Neural cell (in vitro differentiated cells): ENCODE results near the gene FOXO1. TPM values are rescaled to one million over a fixed set of nuclear protein-coding genes. Genes with fewer than 3 reads are reported as not detected.

Experiments
- H2AFZ ChIP-seq: fragments of 200-600, 300-800 bp; sonication (generic), shearing (Covaris generic); 2 replicates; pipeline ENCODE4 v1.6.0; 2014; ENCODE audit warnings: low read depth, mild to moderate bottlenecking, antibody characterized with exemption, low read length, moderate library complexity
- H3F3A ChIP-seq: fragments of 200-600 bp; shearing (Covaris generic); 2 replicates; pipeline ENCODE4 v1.6.1; 2016; ENCODE audit warnings: mild to moderate bottlenecking, moderate library complexity, mixed read lengths, antibody characterized with exemption, low read length; ENCODE audit not compliant: insufficient read depth, poor library complexity, severe bottlenecking
- H3K27ac ChIP-seq: fragments of 200-600, 300-800 bp; sonication (generic), shearing (Covaris generic); 2 replicates; pipeline ENCODE4 v1.5.1; 2014; ENCODE audit warnings: mild to moderate bottlenecking, low read length, moderate library complexity
- H3K27me3 ChIP-seq: fragments of 300-800, 200-600 bp; sonication (generic), shearing (Covaris generic); 2 replicates; pipeline ENCODE4 v1.6.0; 2014; ENCODE audit warnings: mild to moderate bottlenecking, low read depth, low read length, moderate library complexity; ENCODE audit not compliant: insufficient read depth
- H3K36me3 ChIP-seq: fragments of 300-800, 200-600 bp; sonication (generic), shearing (Covaris generic); 2 replicates; pipeline ENCODE4 v1.5.1; 2014; ENCODE audit warnings: mild to moderate bottlenecking, antibody characterized with exemption, low read length, moderate library complexity; ENCODE audit not compliant: insufficient read depth
- H3K4me2 ChIP-seq: fragments of 300-800, 200-600 bp; sonication (generic), shearing (Covaris generic); 2 replicates; pipeline ENCODE4 v1.6.0; 2014; ENCODE audit warnings: mild to moderate bottlenecking, low read length
- H3K4me3 ChIP-seq: fragments of 300-800, 200-600 bp; sonication (generic), shearing (Covaris generic); 2 replicates; pipeline ENCODE4 v1.5.1; 2014; ENCODE audit warnings: mild to moderate bottlenecking, low read length, moderate library complexity
- H3K79me2 ChIP-seq: fragments of 200-600 bp; shearing (Covaris generic); replicated peaks from 2 replicates; pipeline ENCODE4 v1.6.0; 2014; ENCODE audit warnings: mild to moderate bottlenecking, low read length, moderate library complexity; ENCODE audit not compliant: insufficient read depth
- H3K9ac ChIP-seq: fragments of 300-800, 200-600 bp; sonication (generic), shearing (Covaris generic); 2 replicates; pipeline ENCODE4 v1.6.1; 2016; ENCODE audit warnings: mild to moderate bottlenecking, low read length, mixed read lengths
- H3K9me2 ChIP-seq: fragments of 200-600 bp; shearing (Covaris generic); 2 replicates; pipeline ENCODE4 v1.6.1; 2016; ENCODE audit warnings: mild to moderate bottlenecking, low read length, mixed read lengths; ENCODE audit not compliant: insufficient read depth
- H3K9me3 ChIP-seq: fragments of 200-600, 300-800 bp; sonication (generic), shearing (Covaris generic); 2 replicates; pipeline ENCODE4 v1.6.1; 2016; ENCODE audit warnings: mild to moderate bottlenecking, mixed run types, low read length, moderate library complexity, mixed read lengths
- H4K20me1 ChIP-seq: fragments of 200-600 bp; shearing (Covaris generic); 2 replicates; pipeline ENCODE4 v1.6.1; 2016; ENCODE audit warnings: mild to moderate bottlenecking, mixed run types; ENCODE audit not compliant: insufficient read depth
- CTCF ChIP-seq: fragments of 450-650 bp; IDR thresholded peaks from 2 replicates; pipeline ENCODE4 v1.5.1; 2014; ENCODE audit warnings: antibody characterized with exemption, mild to moderate bottlenecking, moderate library complexity; ENCODE audit not compliant: poor library complexity, severe bottlenecking
- EP300 ChIP-seq: fragments of 450-650 bp; conservative IDR thresholded peaks from 2 replicates; pipeline ENCODE4 v1.6.1; 2014; ENCODE audit warnings: antibody characterized with exemption, mild to moderate bottlenecking, moderate library complexity; ENCODE audit not compliant: poor library complexity, severe bottlenecking
- EZH2 ChIP-seq: fragments of 200-600, 300-800 bp; shearing (Covaris generic), sonication (generic); IDR thresholded peaks from 2 replicates; pipeline ENCODE4 v1.6.1; 2014; ENCODE audit warnings: antibody characterized with exemption, low read length, borderline replicate concordance, mild to moderate bottlenecking; ENCODE audit not compliant: insufficient read depth, poor library complexity, severe bottlenecking
- MXI1 ChIP-seq: fragments of 450-650 bp; conservative IDR thresholded peaks from 2 replicates; pipeline ENCODE4 v1.6.1; 2014; ENCODE audit warnings: antibody characterized with exemption, mild to moderate bottlenecking; ENCODE audit not compliant: poor library complexity, severe bottlenecking
- POLR2AphosphoS5 ChIP-seq: IDR thresholded peaks from 2 replicates; pipeline ENCODE4 v1.6.1; 2012
- RAD21 ChIP-seq: fragments of 450-650 bp; conservative IDR thresholded peaks from 2 replicates; pipeline ENCODE4 v1.6.1; 2014; ENCODE audit warnings: antibody characterized with exemption, mild to moderate bottlenecking, moderate library complexity
- REST ChIP-seq: IDR thresholded peaks from 2 replicates; pipeline ENCODE4 v1.6.1; 2012; ENCODE audit warnings: borderline replicate concordance
- SMC3 ChIP-seq: fragments of 450-650 bp; conservative IDR thresholded peaks from 2 replicates; pipeline ENCODE4 v1.6.1; 2014; ENCODE audit warnings: antibody characterized with exemption, mild to moderate bottlenecking, moderate library complexity; ENCODE audit not compliant: poor library complexity
- TAF1 ChIP-seq: IDR thresholded peaks from 2 replicates; pipeline ENCODE4 v1.6.1; 2012; ENCODE audit warnings: low read depth
- polyA plus RNA-seq: library from polyadenylated mRNA; depleted of rRNA; stranded (reverse); fragments of >200 nt; gene quantifications from 2 replicates; pipeline ENCODE4 v1.2.3, GENCODE V29; 2014

FOXO1 gene
- polyA plus RNA-seq, 1 donor from 2014 or later = 1.2 TPM

DNA sequence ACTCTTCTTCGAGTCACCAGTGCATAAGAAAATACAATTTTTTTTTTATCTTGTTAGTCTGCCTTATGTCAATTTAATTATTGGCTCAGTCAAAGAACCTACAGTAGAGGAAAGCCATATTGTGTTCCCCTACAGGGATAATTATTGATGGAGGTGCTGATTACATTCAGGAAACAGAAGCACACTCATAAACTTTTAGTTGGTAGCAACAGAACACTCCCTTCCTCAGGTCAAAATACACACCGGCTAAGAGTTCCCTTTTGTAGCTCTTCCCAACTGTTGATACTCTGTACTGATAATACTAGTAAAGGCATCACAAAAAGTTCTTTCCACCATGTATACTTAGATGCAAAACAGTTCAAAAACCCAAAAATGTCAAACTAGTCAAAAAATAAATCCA lies 18.4 kb downstream of the FOXO1 start:
- H3K79me2 ChIP-seq = no peaks in the 10 kb centered on the region
- no peaks in the 10 kb centered on the region for H4K20me1 ChIP-seq

GRCh38 chr13:40644838-40645604 lies 21.4 kb downstream of the FOXO1 start:
- Histone ChIP-seq H3K27ac (no peak overlapping the region), H2AFZ (no peak overlapping the region), H3K36me3 (no peaks in the 10 kb centered on the region), H3K4me3 (no peak overlapping the region), H3K9ac (no peak overlapping the region), H3K9me3 (no peaks in the 10 kb centered on the region), H3F3A (no peaks in the 10 kb centered on the region), H3K4me2 (no peak overlapping the region), H3K27me3 (no peaks in the 10 kb centered on the region), H3K9me2 (no peaks in the 10 kb centered on the region), H4K20me1 (no peaks in the 10 kb centered on the region), H3K79me2 (no peaks in the 10 kb centered on the region)
- TF ChIP-seq EP300 (no peak), RAD21 (no peak), MXI1 (no peak), EZH2 (no peak), SMC3 (no peak), CTCF (no peak), TAF1 (no peak), POLR2AphosphoS5 (no peak)

More for the DNA sequence above, 18.4 kb downstream of the FOXO1 start:
- H3K4me3 ChIP-seq = no peak overlapping the region
- no peak overlapping the region for H3K4me2 ChIP-seq
- H3K27me3 ChIP-seq = no peaks in the 10 kb centered on the region
- TF ChIP-seq RAD21 (no peak), CTCF (no peak), MXI1 (no peak), POLR2AphosphoS5 (no peak), EP300 (no peak), REST (no peak), SMC3 (no peak), TAF1 (no peak), EZH2 (no peak)
- no peak overlapping the region for H2AFZ ChIP-seq
- H3K27ac ChIP-seq = no peak overlapping the region
- no peak overlapping the region for H3K9ac ChIP-seq
- no peaks in the 10 kb centered on the region for H3K9me3 ChIP-seq
- no peaks in the 10 kb centered on the region for H3F3A ChIP-seq
- no peaks in the 10 kb centered on the region for H3K9me2 ChIP-seq
- no peaks in the 10 kb centered on the region for H3K36me3 ChIP-seq
